OCI-LY3 (cell line): ENCODE data around the gene BRAF.

ENCODE experiments used
- EZH2phosphoT487 ChIP-seq: fragments of 200-600 bp; shearing (Covaris generic); IDR thresholded peaks from 2 replicates; pipeline ENCODE4 v1.6.1; 2018; ENCODE audit warnings: antibody characterized with exemption, mixed run types, low read depth
- TF ChIP-seq, protein P1 (sequence below): fragments of 200-600, 300-600 bp; sonication (generic); IDR thresholded peaks from 2 replicates; pipeline ENCODE4 v1.5.1; 2014; ENCODE audit warnings: antibody characterized with exemption, low read length, low read depth

DNA sequence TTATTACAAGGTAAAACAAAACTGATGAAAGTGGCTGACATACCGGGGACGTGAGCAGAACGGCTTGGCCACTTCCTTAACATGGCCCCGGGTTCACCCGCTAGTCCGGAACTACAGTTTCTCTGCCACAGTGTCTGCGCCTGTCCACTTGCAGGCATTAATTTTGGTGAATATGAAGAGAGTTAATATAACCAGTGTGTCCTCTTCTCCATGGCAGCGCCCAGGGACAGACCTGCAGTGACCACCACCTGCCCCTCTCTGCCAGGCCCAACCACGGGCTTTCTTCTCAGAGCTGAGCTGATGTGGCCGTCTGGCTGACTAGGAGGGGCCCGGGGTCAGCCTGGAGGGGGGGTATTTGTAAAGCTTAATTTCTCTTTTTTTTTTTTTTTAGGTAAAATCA is 229.3 kb downstream of the BRAF start:
- TF ChIP-seq, protein P1, sequence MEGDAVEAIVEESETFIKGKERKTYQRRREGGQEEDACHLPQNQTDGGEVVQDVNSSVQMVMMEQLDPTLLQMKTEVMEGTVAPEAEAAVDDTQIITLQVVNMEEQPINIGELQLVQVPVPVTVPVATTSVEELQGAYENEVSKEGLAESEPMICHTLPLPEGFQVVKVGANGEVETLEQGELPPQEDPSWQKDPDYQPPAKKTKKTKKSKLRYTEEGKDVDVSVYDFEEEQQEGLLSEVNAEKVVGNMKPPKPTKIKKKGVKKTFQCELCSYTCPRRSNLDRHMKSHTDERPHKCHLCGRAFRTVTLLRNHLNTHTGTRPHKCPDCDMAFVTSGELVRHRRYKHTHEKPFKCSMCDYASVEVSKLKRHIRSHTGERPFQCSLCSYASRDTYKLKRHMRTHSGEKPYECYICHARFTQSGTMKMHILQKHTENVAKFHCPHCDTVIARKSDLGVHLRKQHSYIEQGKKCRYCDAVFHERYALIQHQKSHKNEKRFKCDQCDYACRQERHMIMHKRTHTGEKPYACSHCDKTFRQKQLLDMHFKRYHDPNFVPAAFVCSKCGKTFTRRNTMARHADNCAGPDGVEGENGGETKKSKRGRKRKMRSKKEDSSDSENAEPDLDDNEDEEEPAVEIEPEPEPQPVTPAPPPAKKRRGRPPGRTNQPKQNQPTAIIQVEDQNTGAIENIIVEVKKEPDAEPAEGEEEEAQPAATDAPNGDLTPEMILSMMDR: no peak
- TF ChIP-seq EZH2phosphoT487: no peak
